ENCODE measurements around the gene KIF1A.

KIF1A gene

DNA sequence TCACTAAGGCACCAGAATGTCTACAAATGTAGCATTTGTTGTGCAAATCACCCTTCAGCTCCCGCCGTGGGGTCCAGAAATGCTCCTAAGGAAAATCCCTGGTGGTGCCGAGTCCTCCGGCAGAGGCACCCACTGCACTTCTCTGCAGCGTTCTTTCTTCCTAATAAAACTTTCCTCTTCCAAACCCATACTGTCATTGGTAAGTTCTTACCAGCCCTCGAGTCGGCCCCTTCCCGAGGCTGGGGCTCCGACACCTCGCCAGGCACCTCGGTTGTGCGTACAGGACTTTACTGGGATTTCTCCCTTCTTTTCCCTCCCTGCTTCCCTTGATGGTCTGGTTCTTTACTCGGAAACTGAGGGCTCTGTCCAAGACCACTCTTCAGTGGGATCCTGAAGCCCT is 38.3 kb upstream of the KIF1A start:
- H3K27ac ChIP-seq (replicated peaks), result no peak overlapping the region

DNA sequence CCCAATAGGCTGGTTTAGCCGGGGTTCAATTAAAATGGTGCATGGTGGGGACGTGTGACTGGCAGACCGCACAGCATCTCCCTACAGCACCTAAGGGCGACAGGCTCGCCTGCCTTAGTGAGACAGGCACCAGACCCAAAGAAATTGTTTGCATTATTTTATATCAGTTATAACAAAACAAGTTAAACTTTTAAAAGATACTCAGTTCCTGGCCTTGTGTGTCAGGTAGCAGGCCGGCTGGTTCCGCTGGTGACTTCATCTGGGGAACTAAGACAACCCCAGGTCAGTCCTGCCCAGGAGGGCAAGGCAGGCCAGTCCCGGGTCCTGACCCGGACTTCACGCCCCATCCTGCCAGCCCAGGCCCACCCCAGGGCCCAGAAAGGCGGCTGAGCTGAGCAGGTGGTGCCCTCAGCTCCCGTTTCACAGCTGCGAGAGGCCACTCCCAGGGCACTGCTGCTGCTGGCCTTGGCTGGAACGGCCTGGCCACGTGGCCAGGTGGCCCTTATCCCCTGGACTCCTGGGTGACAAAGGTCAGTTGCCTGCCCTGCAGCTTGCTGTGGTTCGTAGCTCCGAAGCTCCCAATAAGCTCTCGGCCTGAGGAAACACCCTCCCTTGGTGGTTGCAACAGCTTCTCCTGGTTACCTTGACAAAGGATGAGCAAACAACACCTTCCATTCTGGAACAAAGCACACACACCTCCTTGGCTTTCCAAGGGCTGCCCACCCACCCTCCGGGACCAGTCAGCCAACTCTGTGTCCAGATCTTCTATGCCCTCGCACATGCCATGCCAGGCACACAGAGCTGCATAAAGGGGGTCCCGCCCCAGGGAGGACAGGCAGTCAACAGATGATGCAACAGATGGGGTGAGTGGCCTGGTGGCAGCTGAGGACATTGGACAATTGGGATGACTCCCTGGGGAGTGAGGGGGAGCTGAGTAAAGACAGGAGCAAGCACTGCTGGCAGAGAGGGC is 37.3 kb upstream of the KIF1A start:
- H3K27ac ChIP-seq (replicated peaks), result no peak overlapping the region
- no peak for DNase-seq (ENCODE audit: low read depth in 1 of 2, low spot score in 1 of 2)
- H3K4me3 ChIP-seq (replicated peaks; ENCODE audit: insufficient read depth, low read length), result no peak overlapping the region
- TF ChIP-seq, protein P1, sequence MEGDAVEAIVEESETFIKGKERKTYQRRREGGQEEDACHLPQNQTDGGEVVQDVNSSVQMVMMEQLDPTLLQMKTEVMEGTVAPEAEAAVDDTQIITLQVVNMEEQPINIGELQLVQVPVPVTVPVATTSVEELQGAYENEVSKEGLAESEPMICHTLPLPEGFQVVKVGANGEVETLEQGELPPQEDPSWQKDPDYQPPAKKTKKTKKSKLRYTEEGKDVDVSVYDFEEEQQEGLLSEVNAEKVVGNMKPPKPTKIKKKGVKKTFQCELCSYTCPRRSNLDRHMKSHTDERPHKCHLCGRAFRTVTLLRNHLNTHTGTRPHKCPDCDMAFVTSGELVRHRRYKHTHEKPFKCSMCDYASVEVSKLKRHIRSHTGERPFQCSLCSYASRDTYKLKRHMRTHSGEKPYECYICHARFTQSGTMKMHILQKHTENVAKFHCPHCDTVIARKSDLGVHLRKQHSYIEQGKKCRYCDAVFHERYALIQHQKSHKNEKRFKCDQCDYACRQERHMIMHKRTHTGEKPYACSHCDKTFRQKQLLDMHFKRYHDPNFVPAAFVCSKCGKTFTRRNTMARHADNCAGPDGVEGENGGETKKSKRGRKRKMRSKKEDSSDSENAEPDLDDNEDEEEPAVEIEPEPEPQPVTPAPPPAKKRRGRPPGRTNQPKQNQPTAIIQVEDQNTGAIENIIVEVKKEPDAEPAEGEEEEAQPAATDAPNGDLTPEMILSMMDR (IDR thresholded peaks at IDR 0.05; ENCODE audit: insufficient read depth, low read length), result no peak
- TF ChIP-seq, protein P2, sequence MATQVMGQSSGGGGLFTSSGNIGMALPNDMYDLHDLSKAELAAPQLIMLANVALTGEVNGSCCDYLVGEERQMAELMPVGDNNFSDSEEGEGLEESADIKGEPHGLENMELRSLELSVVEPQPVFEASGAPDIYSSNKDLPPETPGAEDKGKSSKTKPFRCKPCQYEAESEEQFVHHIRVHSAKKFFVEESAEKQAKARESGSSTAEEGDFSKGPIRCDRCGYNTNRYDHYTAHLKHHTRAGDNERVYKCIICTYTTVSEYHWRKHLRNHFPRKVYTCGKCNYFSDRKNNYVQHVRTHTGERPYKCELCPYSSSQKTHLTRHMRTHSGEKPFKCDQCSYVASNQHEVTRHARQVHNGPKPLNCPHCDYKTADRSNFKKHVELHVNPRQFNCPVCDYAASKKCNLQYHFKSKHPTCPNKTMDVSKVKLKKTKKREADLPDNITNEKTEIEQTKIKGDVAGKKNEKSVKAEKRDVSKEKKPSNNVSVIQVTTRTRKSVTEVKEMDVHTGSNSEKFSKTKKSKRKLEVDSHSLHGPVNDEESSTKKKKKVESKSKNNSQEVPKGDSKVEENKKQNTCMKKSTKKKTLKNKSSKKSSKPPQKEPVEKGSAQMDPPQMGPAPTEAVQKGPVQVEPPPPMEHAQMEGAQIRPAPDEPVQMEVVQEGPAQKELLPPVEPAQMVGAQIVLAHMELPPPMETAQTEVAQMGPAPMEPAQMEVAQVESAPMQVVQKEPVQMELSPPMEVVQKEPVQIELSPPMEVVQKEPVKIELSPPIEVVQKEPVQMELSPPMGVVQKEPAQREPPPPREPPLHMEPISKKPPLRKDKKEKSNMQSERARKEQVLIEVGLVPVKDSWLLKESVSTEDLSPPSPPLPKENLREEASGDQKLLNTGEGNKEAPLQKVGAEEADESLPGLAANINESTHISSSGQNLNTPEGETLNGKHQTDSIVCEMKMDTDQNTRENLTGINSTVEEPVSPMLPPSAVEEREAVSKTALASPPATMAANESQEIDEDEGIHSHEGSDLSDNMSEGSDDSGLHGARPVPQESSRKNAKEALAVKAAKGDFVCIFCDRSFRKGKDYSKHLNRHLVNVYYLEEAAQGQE (IDR thresholded peaks at IDR 0.05; ENCODE audit: insufficient replicate concordance, low read depth), result no peak
- no peak for TF ChIP-seq POLR2AphosphoS5 (IDR thresholded peaks at IDR 0.05; ENCODE audit: low read depth)
- TF ChIP-seq SPI1 (IDR thresholded peaks at IDR 0.05; ENCODE audit: borderline replicate concordance, low read depth), result no peak
- TF ChIP-seq GABPA (IDR thresholded peaks at IDR 0.05; ENCODE audit: low read depth), result no peak
- no peaks in the 10 kb centered on the region for H3K27me3 ChIP-seq (ENCODE audit: insufficient read depth, poor library complexity, severe bottlenecking)

More for the DNA sequence above, 38.3 kb upstream of the KIF1A start:
- TF ChIP-seq SPI1 (IDR thresholded peaks at IDR 0.05; ENCODE audit: borderline replicate concordance, low read depth), result no peak
- TF ChIP-seq, protein P1 (IDR thresholded peaks at IDR 0.05; ENCODE audit: insufficient read depth, low read length), result no peak
- no peak for TF ChIP-seq GABPA (IDR thresholded peaks at IDR 0.05; ENCODE audit: low read depth)
- TF ChIP-seq, protein P2 (IDR thresholded peaks at IDR 0.05; ENCODE audit: insufficient replicate concordance, low read depth), result no peak
- no peak for TF ChIP-seq POLR2AphosphoS5 (IDR thresholded peaks at IDR 0.05; ENCODE audit: low read depth)
- Histone ChIP-seq H3K27me3 (ENCODE audit: insufficient read depth, poor library complexity, severe bottlenecking) (no peaks in the 10 kb centered on the region), H3K4me3 (replicated peaks; ENCODE audit: insufficient read depth, low read length) (no peak overlapping the region)
- DNase-seq (ENCODE audit: low read depth in 1 of 2, low spot score in 1 of 2), result no peak

DNA sequence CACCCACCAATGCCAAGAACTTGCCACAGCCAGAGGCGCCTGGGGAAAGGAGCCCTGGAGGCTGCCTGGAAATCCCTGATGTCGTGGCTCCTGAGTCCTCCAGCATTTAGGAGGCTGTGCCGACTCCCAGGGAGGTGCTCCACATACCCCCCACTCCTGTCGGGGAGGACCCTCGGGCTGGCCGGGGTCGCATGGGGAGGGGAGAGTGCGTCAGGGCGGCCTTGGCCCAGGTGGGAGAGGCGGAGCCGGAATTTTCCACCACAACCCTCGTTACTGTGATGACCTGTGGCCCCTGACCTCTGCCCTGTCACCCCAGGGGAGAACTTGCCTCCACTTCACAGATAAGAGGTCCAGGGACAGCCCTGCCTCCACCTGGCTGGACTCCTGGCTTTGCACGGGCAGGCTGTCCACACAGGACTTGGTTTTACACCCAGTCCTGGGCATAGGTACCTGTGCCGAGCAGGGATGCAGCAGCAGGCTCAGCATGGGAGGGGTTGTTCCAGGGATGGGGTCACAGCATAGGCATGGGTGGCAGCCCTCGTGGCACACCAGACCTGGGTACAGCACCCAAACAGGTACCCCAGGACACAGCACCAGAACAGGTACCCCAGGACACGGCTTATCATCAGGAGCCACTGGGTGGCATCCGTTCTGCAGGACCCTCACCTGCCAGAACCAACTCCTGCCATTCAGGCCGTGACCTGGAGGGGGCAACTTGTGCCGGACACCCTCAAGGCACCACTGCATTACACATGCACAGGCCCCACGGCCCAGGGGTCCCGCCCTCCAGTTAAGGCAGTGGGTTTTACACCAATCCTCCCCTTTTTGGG is 36.3 kb upstream of the KIF1A start:
- no peak for DNase-seq (ENCODE audit: low read depth in 1 of 2, low spot score in 1 of 2)
- Histone ChIP-seq H3K27ac (replicated peaks) (no peak overlapping the region), H3K27me3 (ENCODE audit: insufficient read depth, poor library complexity, severe bottlenecking) (no peaks in the 10 kb centered on the region), H3K4me3 (replicated peaks; ENCODE audit: insufficient read depth, low read length) (no peak overlapping the region)
- TF ChIP-seq, protein P2 (IDR thresholded peaks at IDR 0.05; ENCODE audit: insufficient replicate concordance, low read depth), result no peak
- no peak for TF ChIP-seq GABPA (IDR thresholded peaks at IDR 0.05; ENCODE audit: low read depth)
- TF ChIP-seq, protein P1 (IDR thresholded peaks at IDR 0.05; ENCODE audit: insufficient read depth, low read length), result no peak
- TF ChIP-seq SPI1 (IDR thresholded peaks at IDR 0.05; ENCODE audit: borderline replicate concordance, low read depth), result no peak
- no peak for TF ChIP-seq POLR2AphosphoS5 (IDR thresholded peaks at IDR 0.05; ENCODE audit: low read depth)

Data from HL-60 (cell line).